Mucosa of rectum (tissue), 2 donors: Measurements from ENCODE around the gene ANKRD44.
A peak's percentile ranks its signal among the peaks of the same experiment; 100 is the strongest.

ENCODE experiments used
- H3K27ac ChIP-seq, 2 donors: one replicate each; pipeline ENCODE4 v1.7.0; 2013; ENCODE audit warnings: inconsistent platforms in 2 of 2, low read depth in 2 of 2, low read length in 2 of 2
- H3K27me3 ChIP-seq, 2 donors: one replicate each; pipeline ENCODE4 v1.7.0; 2013; ENCODE audit warnings: low read length in 2 of 2; ENCODE audit not compliant: control insufficient read depth in 2 of 2, insufficient read depth in 2 of 2
- H3K36me3 ChIP-seq, 2 donors: one replicate each; pipeline ENCODE4 v1.7.0; 2013; ENCODE audit warnings: low read length in 2 of 2; ENCODE audit not compliant: control insufficient read depth in 2 of 2, insufficient read depth in 2 of 2
- H3K4me1 ChIP-seq, 2 donors: one replicate each; pipeline ENCODE4 v1.7.0; 2013; ENCODE audit warnings: low read length in 2 of 2, mild to moderate bottlenecking in 1 of 2; ENCODE audit not compliant: control insufficient read depth in 2 of 2, insufficient read depth in 2 of 2
- H3K4me3 ChIP-seq, 2 donors: one replicate each; pipeline ENCODE4 v1.7.0; 2013; ENCODE audit warnings: low read length in 2 of 2
- H3K9ac ChIP-seq, 2 donors: one replicate each; pipeline ENCODE4 v1.7.0; 2013; ENCODE audit warnings: low read length in 2 of 2, low read depth in 1 of 2, mild to moderate bottlenecking in 1 of 2
- H3K9me3 ChIP-seq, 2 donors: one replicate each; pipeline ENCODE4 v1.7.0; 2013; ENCODE audit warnings: low read length in 2 of 2; ENCODE audit not compliant: control insufficient read depth in 2 of 2
- donor health status: healthy.
- donor health status: Normal muscosa, but diverticular disease.

The ANKRD44 gene

GRCh38 chr2:197159661-197160211, 150.8 kb downstream of the ANKRD44 start:
- no peak overlapping the region for H3K4me3 ChIP-seq
- H3K4me1 ChIP-seq = peaks cover 0 to 4% of the 10 kb centered on the region in 2 donors
- no peak overlapping the region for H3K9ac ChIP-seq
- no peaks in the 10 kb centered on the region for H3K27me3 ChIP-seq
- no peak overlapping the region for H3K27ac ChIP-seq
- no peaks in the 10 kb centered on the region for H3K9me3 ChIP-seq
- H3K36me3 ChIP-seq = no peaks in the 10 kb centered on the region

GRCh38 chr2:197158591-197159550, 151.7 kb downstream of the ANKRD44 start:
- Histone ChIP-seq H3K36me3 (no peaks in the 10 kb centered on the region), H3K4me3 (no peak overlapping the region), H3K9me3 (no peaks in the 10 kb centered on the region), H3K4me1 (peaks cover 0 to 4% of the 10 kb centered on the region in 2 donors), H3K9ac (no peak overlapping the region), H3K27me3 (no peaks in the 10 kb centered on the region), H3K27ac (no peak overlapping the region)

DNA sequence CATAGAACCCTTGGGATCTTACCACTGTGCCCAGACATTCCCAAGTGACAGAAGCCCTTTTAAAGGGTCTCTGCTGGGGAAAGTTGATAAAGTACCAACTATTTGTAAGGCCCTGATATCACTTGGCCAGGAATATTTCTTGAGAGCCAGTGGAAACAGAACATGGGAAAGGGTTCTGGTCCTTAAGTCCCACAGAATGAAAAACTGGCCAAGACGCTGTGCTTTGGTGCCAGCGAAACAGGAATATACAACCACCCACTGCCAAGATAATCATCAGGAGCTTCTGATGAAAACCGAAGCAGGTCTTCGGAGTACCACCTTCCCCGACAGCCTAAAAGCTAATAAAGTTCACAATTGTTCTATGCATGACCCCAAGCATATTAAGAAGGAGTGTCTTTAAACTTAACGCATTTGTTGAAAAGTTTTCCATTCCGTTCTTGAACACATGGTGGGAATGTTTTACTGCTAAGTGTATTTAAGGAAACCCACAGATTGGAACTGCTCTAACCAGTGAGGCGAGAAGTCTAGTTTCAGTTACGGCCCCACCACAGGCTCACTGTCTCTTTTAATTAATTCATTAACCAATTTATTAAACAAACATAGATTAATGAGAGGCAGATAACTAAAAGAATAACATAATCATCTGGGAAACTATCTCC, 152.6 kb downstream of the ANKRD44 start:
- H3K36me3 ChIP-seq = no peaks in the 10 kb centered on the region
- no peaks in the 10 kb centered on the region for H3K9me3 ChIP-seq
- H3K27ac ChIP-seq = no peak overlapping the region
- no peaks in the 10 kb centered on the region for H3K27me3 ChIP-seq
- no peak overlapping the region for H3K9ac ChIP-seq
- peaks cover 0 to 4% of the 10 kb centered on the region in 2 donors for H3K4me1 ChIP-seq
- H3K4me3 ChIP-seq = no peak overlapping the region

DNA sequence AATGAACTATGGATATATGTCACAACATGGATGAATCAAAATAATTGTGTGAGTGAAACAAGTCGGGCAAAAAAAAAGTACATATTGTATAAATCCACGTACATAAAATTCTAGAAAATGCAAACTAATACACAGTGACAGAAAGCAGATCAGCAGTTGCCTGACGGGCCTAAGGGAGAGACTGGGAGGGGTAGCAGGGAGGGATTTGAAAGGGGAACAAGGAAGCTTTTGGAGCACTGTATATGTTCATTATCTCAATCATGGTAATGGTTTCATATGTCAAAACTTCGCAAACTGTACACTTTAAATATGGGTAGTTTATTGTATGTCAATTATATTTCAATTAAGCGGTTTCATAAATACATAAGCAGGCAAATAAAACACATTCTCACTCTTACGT, 153.8 kb downstream of the ANKRD44 start:
- H3K4me1 ChIP-seq = peaks cover 0 to 4% of the 10 kb centered on the region in 2 donors
- no peak overlapping the region for H3K9ac ChIP-seq
- no peaks in the 10 kb centered on the region for H3K9me3 ChIP-seq
- H3K36me3 ChIP-seq = no peaks in the 10 kb centered on the region
- H3K27ac ChIP-seq = no peak overlapping the region
- H3K27me3 ChIP-seq = no peaks in the 10 kb centered on the region
- no peak overlapping the region for H3K4me3 ChIP-seq

DNA sequence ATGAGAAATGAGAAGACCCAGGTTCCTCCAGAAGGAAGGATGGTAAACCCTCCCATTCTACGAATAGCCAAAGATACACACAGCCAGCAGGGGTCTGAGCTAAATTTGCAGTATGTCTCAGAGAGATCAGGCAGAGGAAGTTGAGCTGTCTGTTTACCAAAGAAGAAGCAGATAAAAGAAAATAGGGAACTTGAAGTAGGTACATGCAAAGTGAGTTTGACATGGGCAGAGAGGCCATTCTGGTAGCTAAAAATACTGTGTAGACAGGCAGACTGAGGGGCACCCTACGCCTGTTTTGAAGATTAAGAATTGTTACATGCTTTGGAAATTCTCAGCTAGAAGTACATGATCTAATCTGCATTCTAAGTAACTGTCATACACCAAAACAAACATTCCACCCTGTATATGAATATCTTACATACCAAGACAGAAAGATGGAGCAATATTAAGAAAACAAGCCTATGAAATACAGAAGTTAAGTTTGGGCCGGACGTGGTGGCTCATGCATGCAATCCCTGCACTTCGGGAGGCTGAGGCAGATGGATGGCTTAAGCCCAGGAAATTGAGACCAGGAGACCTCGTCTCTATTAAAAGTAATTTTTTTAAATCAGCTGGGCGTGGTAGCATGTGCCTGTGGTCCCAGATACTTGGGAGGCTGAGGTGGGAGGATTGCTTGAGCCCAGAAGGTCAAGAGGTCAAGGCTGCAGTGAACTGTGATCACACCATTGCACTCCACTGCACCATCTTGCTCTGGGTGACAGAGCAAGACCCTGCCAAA, 157.9 kb downstream of the ANKRD44 start:
- no peaks in the 10 kb centered on the region for H3K36me3 ChIP-seq
- H3K27ac ChIP-seq = peak overlapping the region; percentile 37 to 54
- H3K4me1 ChIP-seq = peaks cover 6 to 9% of the 10 kb centered on the region in 2 donors
- H3K9me3 ChIP-seq = no peaks in the 10 kb centered on the region
- no peak overlapping the region for H3K9ac ChIP-seq
- H3K27me3 ChIP-seq = no peaks in the 10 kb centered on the region
- H3K4me3 ChIP-seq = no peak overlapping the region

GRCh38 chr2:197149546-197149945, 161.0 kb downstream of the ANKRD44 start:
- no peaks in the 10 kb centered on the region for H3K36me3 ChIP-seq
- H3K9ac ChIP-seq = no peak overlapping the region
- H3K4me3 ChIP-seq = no peak overlapping the region
- H3K4me1 ChIP-seq = peaks cover 21 to 26% of the 10 kb centered on the region in 2 donors
- H3K9me3 ChIP-seq = no peaks in the 10 kb centered on the region
- no peaks in the 10 kb centered on the region for H3K27me3 ChIP-seq
- H3K27ac ChIP-seq = no peak overlapping the region

GRCh38 chr2:197148401-197148800, 162.2 kb downstream of the ANKRD44 start:
- H3K27ac ChIP-seq = peak overlapping the region in 1 of 2 donors; percentile 63
- H3K4me3 ChIP-seq = no peak overlapping the region
- no peaks in the 10 kb centered on the region for H3K27me3 ChIP-seq
- no peaks in the 10 kb centered on the region for H3K9me3 ChIP-seq
- H3K36me3 ChIP-seq = no peaks in the 10 kb centered on the region
- H3K4me1 ChIP-seq = peaks cover 21 to 26% of the 10 kb centered on the region in 2 donors
- no peak overlapping the region for H3K9ac ChIP-seq

DNA sequence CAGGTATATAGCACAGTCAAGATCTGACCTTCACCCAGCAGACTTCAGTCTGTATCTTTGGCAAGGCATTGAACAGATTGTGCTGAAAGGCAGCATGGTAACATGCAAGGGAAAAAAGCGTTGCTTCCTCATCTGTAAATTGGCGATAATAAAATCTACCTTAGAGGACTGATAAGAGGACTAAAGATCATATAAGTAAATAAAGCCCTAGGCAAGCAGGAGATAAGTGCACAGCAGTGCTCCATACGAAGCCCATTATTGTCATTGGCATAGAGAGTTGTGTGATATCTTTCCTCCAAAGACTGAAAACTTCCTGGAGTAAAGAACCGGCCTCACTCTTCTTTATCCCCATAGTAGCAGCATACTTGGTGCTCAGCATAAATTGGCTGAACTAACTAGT, 162.6 kb downstream of the ANKRD44 start:
- H3K36me3 ChIP-seq = no peaks in the 10 kb centered on the region
- H3K27me3 ChIP-seq = no peaks in the 10 kb centered on the region
- H3K9ac ChIP-seq = no peak overlapping the region
- peaks cover 21 to 26% of the 10 kb centered on the region in 2 donors for H3K4me1 ChIP-seq
- no peaks in the 10 kb centered on the region for H3K9me3 ChIP-seq
- no peak overlapping the region for H3K4me3 ChIP-seq
- peak overlapping the region in 1 of 2 donors; percentile 63 for H3K27ac ChIP-seq

DNA sequence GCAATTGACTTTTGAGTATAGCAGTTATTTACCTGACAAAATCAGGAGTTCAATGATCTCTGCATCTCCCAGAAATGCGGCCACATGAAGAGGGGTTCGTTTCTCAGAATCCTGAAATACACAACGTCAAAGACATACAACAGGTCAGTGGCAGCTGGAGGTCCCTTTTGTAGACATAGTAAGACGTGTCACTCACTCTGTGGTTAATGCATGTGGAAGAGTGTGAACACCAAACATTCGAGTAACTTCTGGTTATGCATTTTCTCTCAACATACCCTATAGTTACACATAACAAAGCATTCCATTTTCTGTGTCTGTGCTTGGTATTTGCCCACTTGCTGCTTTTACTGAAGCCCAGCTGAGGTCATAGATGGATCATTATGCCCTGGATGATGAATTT, 163.6 kb downstream of the ANKRD44 start:
- Histone ChIP-seq H3K36me3 (no peaks in the 10 kb centered on the region), H3K27me3 (no peaks in the 10 kb centered on the region), H3K4me3 (no peak overlapping the region), H3K4me1 (peaks cover 21 to 26% of the 10 kb centered on the region in 2 donors), H3K9ac (no peak overlapping the region), H3K27ac (peak overlapping the region in 1 of 2 donors; percentile 63), H3K9me3 (no peaks in the 10 kb centered on the region)
